ENCODE measurements around the gene KCNJ16.

The KCNJ16 gene

GRCh38 chr17:70119983-70120382 is 45.0 kb downstream of the KCNJ16 start:
- no peak for DNase-seq (ENCODE audit: low read depth)
- H3K4me3 ChIP-seq (ENCODE audit: low read depth, low read length) = no peak overlapping the region

- no peak for DNase-seq (ENCODE audit: low read depth)
- H3K4me3 ChIP-seq (ENCODE audit: low read depth, low read length) = no peak overlapping the region
These were observed 45.4 kb downstream of the KCNJ16 start for GRCh38 chr17:70120425-70120824.

GRCh38 chr17:70121126-70121525 is 46.1 kb downstream of the KCNJ16 start:
- no peak overlapping the region for H3K4me3 ChIP-seq (ENCODE audit: low read depth, low read length)
- DNase-seq (ENCODE audit: low read depth) = no peak

GRCh38 chr17:70123193-70123592 is 48.2 kb downstream of the KCNJ16 start:
- H3K4me3 ChIP-seq (ENCODE audit: low read depth, low read length) = no peak overlapping the region
- DNase-seq (ENCODE audit: low read depth) = no peak

- no peak overlapping the region for H3K4me3 ChIP-seq (ENCODE audit: low read depth, low read length)
- DNase-seq (ENCODE audit: low read depth) = no peak
These were observed 49.7 kb downstream of the KCNJ16 start for GRCh38 chr17:70124723-70125122.

GRCh38 chr17:70127221-70127873 is 52.3 kb downstream of the KCNJ16 start:
- DNase-seq (ENCODE audit: low read depth) = no peak
- no peak overlapping the region for H3K4me3 ChIP-seq (ENCODE audit: low read depth, low read length)

GRCh38 chr17:70128727-70129238 is 53.8 kb downstream of the KCNJ16 start:
- no peak overlapping the region for H3K4me3 ChIP-seq (ENCODE audit: low read depth, low read length)
- DNase-seq (ENCODE audit: low read depth) = no peak

GRCh38 chr17:70130289-70130688 is 55.3 kb downstream of the KCNJ16 start:
- no peak for DNase-seq (ENCODE audit: low read depth)
- H3K4me3 ChIP-seq (ENCODE audit: low read depth, low read length) = no peak overlapping the region

- no peak for DNase-seq (ENCODE audit: low read depth)
- H3K4me3 ChIP-seq (ENCODE audit: low read depth, low read length) = no peak overlapping the region
These were observed 57.5 kb downstream of the KCNJ16 start for GRCh38 chr17:70132505-70132904.

GRCh38 chr17:70134042-70134441 is 59.0 kb downstream of the KCNJ16 start:
- no peak for DNase-seq (ENCODE audit: low read depth)
- no peak overlapping the region for H3K4me3 ChIP-seq (ENCODE audit: low read depth, low read length)

- DNase-seq (ENCODE audit: low read depth) = no peak
- no peak overlapping the region for H3K4me3 ChIP-seq (ENCODE audit: low read depth, low read length)
These were observed 59.8 kb downstream of the KCNJ16 start for GRCh38 chr17:70134777-70135176.

GRCh38 chr17:70136131-70136530 is 61.1 kb downstream of the KCNJ16 start:
- no peak for DNase-seq (ENCODE audit: low read depth)
- H3K4me3 ChIP-seq (ENCODE audit: low read depth, low read length) = no peak overlapping the region

GRCh38 chr17:70137451-70138230 is 62.6 kb downstream of the KCNJ16 start:
- peak; percentile 93 for DNase-seq (ENCODE audit: low read depth)
- peak overlapping the region; percentile 34 for H3K4me3 ChIP-seq (ENCODE audit: low read depth, low read length)

GRCh38 chr17:70138291-70138865 is 63.4 kb downstream of the KCNJ16 start:
- H3K4me3 ChIP-seq (ENCODE audit: low read depth, low read length) = no peak overlapping the region

GRCh38 chr17:70139449-70139993 is 64.5 kb downstream of the KCNJ16 start:
- no peak for DNase-seq (ENCODE audit: low read depth)
- no peak overlapping the region for H3K4me3 ChIP-seq (ENCODE audit: low read depth, low read length)

More at GRCh38 chr17:70138291-70138865, 63.4 kb downstream of the KCNJ16 start:
- no peak for DNase-seq (ENCODE audit: low read depth)

GRCh38 chr17:70144260-70144846 is 69.3 kb downstream of the KCNJ16 start:
- H3K4me3 ChIP-seq (ENCODE audit: low read depth, low read length) = no peak overlapping the region
- no peak for DNase-seq (ENCODE audit: low read depth)

- no peak for DNase-seq (ENCODE audit: low read depth)
- no peak overlapping the region for H3K4me3 ChIP-seq (ENCODE audit: low read depth, low read length)
These were observed 78.2 kb downstream of the KCNJ16 start for GRCh38 chr17:70153210-70153609.

GRCh38 chr17:70157151-70157550 is 82.1 kb downstream of the KCNJ16 start:
- DNase-seq (ENCODE audit: low read depth) = no peak
- H3K4me3 ChIP-seq (ENCODE audit: low read depth, low read length) = no peak overlapping the region

GRCh38 chr17:70158180-70158579 is 83.2 kb downstream of the KCNJ16 start:
- no peak overlapping the region for H3K4me3 ChIP-seq (ENCODE audit: low read depth, low read length)
- DNase-seq (ENCODE audit: low read depth) = peak; percentile 39

GRCh38 chr17:70158591-70158990 is 83.6 kb downstream of the KCNJ16 start:
- no peak for DNase-seq (ENCODE audit: low read depth)
- H3K4me3 ChIP-seq (ENCODE audit: low read depth, low read length) = no peak overlapping the region

Data from skeletal muscle cell (primary cell).